Measurements from ENCODE around the gene HOXC4. TPM values are rescaled to one million over a fixed set of nuclear protein-coding genes. Genes with fewer than 3 reads are reported as not detected.
A peak's percentile ranks its signal among the peaks of the same experiment; 100 is the strongest.

The HOXC4 gene
- total and polyA plus RNA-seq, 11 donors: 0.06 to 1.2 (median 0.25) TPM; not detected in 7

DNA sequence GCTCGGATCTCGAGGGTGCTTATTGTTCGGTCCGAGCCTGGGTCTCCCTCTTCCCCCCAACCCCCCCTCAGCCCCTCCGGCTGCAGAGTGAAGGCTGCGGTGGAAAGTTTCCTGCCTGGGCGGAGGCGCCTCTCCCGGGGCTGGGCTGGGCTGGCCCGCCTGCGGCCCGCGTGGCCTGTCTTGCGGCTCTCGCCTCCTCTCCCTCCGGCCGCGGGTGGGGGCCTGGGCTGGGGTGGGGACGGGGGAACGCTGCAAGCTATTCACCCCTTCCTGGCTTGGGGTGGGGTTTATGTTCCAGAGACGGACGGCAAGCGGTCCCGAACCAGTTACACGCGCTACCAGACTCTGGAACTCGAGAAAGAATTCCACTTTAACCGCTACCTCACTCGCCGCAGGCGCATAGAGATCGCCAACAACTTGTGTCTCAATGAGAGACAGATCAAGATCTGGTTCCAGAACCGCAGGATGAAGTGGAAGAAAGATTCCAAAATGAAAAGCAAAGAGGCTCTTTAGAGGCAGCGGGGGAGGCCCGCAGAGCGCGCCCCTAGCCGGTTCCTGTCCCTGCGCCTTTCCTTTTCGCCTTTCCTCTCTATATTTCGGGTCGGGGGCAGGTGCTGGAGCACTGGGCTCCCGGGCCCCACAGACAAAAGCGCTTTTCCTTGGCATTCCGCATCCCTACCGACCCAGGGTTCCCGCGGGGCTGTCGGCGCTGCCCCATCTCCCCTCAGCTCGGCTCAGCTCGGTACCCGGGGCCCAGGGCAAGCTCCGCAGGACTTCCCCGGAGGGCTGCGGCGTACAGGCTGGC lies 19.5 kb upstream of the HOXC4 start:
- H3K36me3 ChIP-seq: no peaks in the 10 kb centered on the region
- WGBS, 4 donors: 7 to 11% (median 10%) methylated on average over 35 to 57 of the region's 57 CpGs
- H3K27me3 ChIP-seq: peaks cover 54 to 100% (median 95%) of the 10 kb centered on the region in 9 donors
- intact Hi-C loops (cut with DNase I): loop anchor here in 2 of 10 donors (2.0 to 5.0 kb wide), 2 partner anchors 157 to 158 kb away; no protein-coding TSS in a partner anchor
- DNase-seq: no peak
- TF ChIP-seq, protein P1, sequence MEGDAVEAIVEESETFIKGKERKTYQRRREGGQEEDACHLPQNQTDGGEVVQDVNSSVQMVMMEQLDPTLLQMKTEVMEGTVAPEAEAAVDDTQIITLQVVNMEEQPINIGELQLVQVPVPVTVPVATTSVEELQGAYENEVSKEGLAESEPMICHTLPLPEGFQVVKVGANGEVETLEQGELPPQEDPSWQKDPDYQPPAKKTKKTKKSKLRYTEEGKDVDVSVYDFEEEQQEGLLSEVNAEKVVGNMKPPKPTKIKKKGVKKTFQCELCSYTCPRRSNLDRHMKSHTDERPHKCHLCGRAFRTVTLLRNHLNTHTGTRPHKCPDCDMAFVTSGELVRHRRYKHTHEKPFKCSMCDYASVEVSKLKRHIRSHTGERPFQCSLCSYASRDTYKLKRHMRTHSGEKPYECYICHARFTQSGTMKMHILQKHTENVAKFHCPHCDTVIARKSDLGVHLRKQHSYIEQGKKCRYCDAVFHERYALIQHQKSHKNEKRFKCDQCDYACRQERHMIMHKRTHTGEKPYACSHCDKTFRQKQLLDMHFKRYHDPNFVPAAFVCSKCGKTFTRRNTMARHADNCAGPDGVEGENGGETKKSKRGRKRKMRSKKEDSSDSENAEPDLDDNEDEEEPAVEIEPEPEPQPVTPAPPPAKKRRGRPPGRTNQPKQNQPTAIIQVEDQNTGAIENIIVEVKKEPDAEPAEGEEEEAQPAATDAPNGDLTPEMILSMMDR (IDR thresholded peaks at IDR 0.05): no peak
- TF ChIP-seq POLR2A (IDR thresholded peaks at IDR 0.05): no peak
- no peak for ATAC-seq
- no peaks in the 10 kb centered on the region for H3K9me3 ChIP-seq
- peak overlapping the region in 7 of 12 donors; percentile 11 to 41 (median 25) for H3K4me3 ChIP-seq
- peaks cover 0 to 27% (median 5%) of the 10 kb centered on the region in 12 donors for H3K4me1 ChIP-seq
- H3K27ac ChIP-seq: no peak overlapping the region

DNA sequence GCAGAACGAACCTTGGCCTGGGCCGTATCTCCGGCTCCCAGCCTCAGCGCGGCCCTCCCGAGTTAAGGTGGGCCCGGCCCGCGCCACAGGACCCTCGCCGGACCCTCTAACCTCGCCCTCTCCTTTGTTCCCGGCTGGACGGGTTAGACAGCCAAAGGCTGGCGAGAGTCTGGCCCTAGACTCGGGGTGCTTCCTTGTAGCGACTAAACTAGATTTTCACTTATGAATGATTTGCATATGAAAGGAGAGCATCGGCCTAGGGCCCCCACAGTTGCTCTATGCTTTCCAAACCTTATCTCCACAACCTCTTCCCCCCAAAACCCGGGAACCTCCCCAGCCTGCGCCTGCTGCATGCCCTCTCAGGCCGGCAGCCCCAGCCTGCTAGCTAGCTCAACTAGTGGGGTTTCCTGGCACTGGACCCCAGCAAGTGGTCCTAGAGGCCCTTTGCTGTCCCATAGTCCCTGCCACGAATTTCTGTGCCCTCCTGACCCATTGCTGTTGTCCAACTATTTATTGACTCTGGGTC lies 18.8 kb upstream of the HOXC4 start:
- DNase-seq: no peak
- H3K4me3 ChIP-seq: peak overlapping the region in 1 of 12 donors; percentile 2
- no peak for TF ChIP-seq POLR2A (IDR thresholded peaks at IDR 0.05)
- TF ChIP-seq, protein P1 (IDR thresholded peaks at IDR 0.05): no peak
- H3K4me1 ChIP-seq: peaks cover 0 to 27% (median 5%) of the 10 kb centered on the region in 12 donors
- H3K36me3 ChIP-seq: no peaks in the 10 kb centered on the region
- peaks cover 53 to 100% (median 93%) of the 10 kb centered on the region in 9 donors for H3K27me3 ChIP-seq
- H3K27ac ChIP-seq: no peak overlapping the region
- 27 to 53% (median 38%) methylated on average over 21 to 22 of the region's 22 CpGs for WGBS, 4 donors
- intact Hi-C loops (cut with DNase I): loop anchor here in 1 of 10 donors (5.0 kb wide), 1 partner anchor 157 kb away; no protein-coding TSS in a partner anchor
- no peaks in the 10 kb centered on the region for H3K9me3 ChIP-seq
- no peak for ATAC-seq

DNA sequence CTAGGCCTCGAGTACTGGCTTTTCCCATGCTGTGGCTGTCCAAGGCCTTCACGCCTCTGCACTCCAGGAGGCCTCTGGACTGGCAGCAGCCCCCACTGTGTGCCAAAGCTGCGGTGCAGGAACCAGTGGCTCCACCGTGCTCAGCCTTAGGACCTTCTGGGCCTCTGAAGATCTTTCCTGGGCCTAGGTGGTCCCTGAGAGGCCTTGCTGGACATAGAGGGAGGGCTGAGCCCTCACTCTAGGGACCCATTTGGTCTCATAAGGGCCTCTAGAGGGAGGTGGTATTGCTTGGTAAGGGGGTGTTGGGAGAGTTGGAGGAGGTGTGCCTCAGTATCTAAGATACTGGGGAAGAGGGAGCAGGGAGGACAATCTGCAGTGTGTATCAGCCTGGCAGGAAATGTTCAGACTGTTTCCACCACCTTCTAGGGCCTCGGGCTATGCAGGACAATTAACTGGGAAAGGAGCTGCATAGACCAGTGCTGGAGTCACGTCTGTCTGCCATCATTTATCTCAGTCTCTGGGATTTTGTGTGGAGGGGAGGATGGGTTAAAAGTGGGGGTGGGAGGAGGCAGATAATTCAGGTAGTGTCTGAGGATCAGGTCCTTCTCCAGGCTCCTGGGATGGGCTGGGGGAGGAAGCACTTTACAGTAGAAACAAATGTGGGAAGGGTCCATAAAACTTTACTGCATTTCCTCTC lies 17.9 kb upstream of the HOXC4 start:
- Histone ChIP-seq H3K4me1 (peaks cover 0 to 26% (median 5%) of the 10 kb centered on the region in 12 donors), H3K36me3 (no peaks in the 10 kb centered on the region), H3K4me3 (no peak overlapping the region), H3K27me3 (peaks cover 51 to 100% (median 92%) of the 10 kb centered on the region in 9 donors), H3K9me3 (no peaks in the 10 kb centered on the region), H3K27ac (no peak overlapping the region)
- WGBS, 4 donors: 61 to 74% (median 68%) methylated on average over 6 of the region's 6 CpGs
- TF ChIP-seq POLR2A (IDR thresholded peaks at IDR 0.05): no peak
- TF ChIP-seq, protein P1 (IDR thresholded peaks at IDR 0.05): no peak
- ATAC-seq (no peak), DNase-seq (no peak)
- intact Hi-C loops (cut with DNase I): no loop called here
